HG03558 (cell line): ENCODE data around the gene SUPT20HL2.
"Not testable (repeated sequence)": the region's sequence is repeated elsewhere in the genome, so short reads cannot be mapped to it uniquely, and the experiment has no call there.

Source experiments
- ATAC-seq: cut with Tn5 transposase; IDR thresholded peaks from one replicate; pipeline ENCODE4 v1.9.1; 2021; ENCODE audit warnings: moderate number of reproducible peaks; ENCODE audit not compliant: unreplicated experiment; ENCODE audit errors: extremely low read depth

SUPT20HL2 gene

GRCh38 chrX:24310916-24311315 lies 3.0 kb downstream of the SUPT20HL2 start:
- not testable (repeated sequence) for ATAC-seq

GRCh38 chrX:24309580-24310374 lies 4.1 kb downstream of the SUPT20HL2 start:
- not testable (repeated sequence) for ATAC-seq

GRCh38 chrX:24308803-24309202 lies 5.1 kb downstream of the SUPT20HL2 start:
- ATAC-seq: not testable (repeated sequence)

GRCh38 chrX:24306440-24306839 lies 7.4 kb downstream of the SUPT20HL2 start:
- ATAC-seq: no peak

- ATAC-seq: no peak
These were observed 8.0 kb downstream of the SUPT20HL2 start for GRCh38 chrX:24305905-24306304.

GRCh38 chrX:24301806-24302205 lies 12.1 kb downstream of the SUPT20HL2 start:
- no peak for ATAC-seq

- ATAC-seq: no peak
These were observed 12.8 kb downstream of the SUPT20HL2 start for GRCh38 chrX:24301060-24301459.

GRCh38 chrX:24298191-24298590 lies 15.7 kb downstream of the SUPT20HL2 start:
- ATAC-seq: no peak

- ATAC-seq: no peak
These were observed 19.2 kb downstream of the SUPT20HL2 start for GRCh38 chrX:24294619-24295018.

GRCh38 chrX:24293412-24293811 lies 20.5 kb downstream of the SUPT20HL2 start:
- ATAC-seq: no peak

GRCh38 chrX:24292353-24292752 lies 21.5 kb downstream of the SUPT20HL2 start:
- no peak for ATAC-seq

GRCh38 chrX:24285082-24285481 lies 28.8 kb downstream of the SUPT20HL2 start:
- ATAC-seq: no peak

- no peak for ATAC-seq
These were observed 30.6 kb downstream of the SUPT20HL2 start for GRCh38 chrX:24283127-24283794.

- ATAC-seq: no peak
These were observed 31.3 kb downstream of the SUPT20HL2 start for GRCh38 chrX:24282381-24283126.

- ATAC-seq: no peak
These were observed 36.5 kb downstream of the SUPT20HL2 start for GRCh38 chrX:24277405-24277804.

GRCh38 chrX:24276015-24276414 lies 37.9 kb downstream of the SUPT20HL2 start:
- ATAC-seq: no peak

GRCh38 chrX:24271262-24271661 lies 42.6 kb downstream of the SUPT20HL2 start:
- no peak for ATAC-seq

GRCh38 chrX:24268786-24269185 lies 45.1 kb downstream of the SUPT20HL2 start:
- no peak for ATAC-seq

- no peak for ATAC-seq
These were observed 46.9 kb downstream of the SUPT20HL2 start for GRCh38 chrX:24266996-24267395.

- ATAC-seq: no peak
These were observed 49.5 kb downstream of the SUPT20HL2 start for GRCh38 chrX:24264383-24264782.

GRCh38 chrX:24262309-24262708 lies 51.6 kb downstream of the SUPT20HL2 start:
- no peak for ATAC-seq
